ENCODE results near the gene BMI1. TPM values are rescaled to one million over a fixed set of nuclear protein-coding genes. Genes with fewer than 3 reads are reported as not detected.

BMI1 gene
- total RNA-seq, 1 donor from 2014 or later: 30.8 TPM

DNA sequence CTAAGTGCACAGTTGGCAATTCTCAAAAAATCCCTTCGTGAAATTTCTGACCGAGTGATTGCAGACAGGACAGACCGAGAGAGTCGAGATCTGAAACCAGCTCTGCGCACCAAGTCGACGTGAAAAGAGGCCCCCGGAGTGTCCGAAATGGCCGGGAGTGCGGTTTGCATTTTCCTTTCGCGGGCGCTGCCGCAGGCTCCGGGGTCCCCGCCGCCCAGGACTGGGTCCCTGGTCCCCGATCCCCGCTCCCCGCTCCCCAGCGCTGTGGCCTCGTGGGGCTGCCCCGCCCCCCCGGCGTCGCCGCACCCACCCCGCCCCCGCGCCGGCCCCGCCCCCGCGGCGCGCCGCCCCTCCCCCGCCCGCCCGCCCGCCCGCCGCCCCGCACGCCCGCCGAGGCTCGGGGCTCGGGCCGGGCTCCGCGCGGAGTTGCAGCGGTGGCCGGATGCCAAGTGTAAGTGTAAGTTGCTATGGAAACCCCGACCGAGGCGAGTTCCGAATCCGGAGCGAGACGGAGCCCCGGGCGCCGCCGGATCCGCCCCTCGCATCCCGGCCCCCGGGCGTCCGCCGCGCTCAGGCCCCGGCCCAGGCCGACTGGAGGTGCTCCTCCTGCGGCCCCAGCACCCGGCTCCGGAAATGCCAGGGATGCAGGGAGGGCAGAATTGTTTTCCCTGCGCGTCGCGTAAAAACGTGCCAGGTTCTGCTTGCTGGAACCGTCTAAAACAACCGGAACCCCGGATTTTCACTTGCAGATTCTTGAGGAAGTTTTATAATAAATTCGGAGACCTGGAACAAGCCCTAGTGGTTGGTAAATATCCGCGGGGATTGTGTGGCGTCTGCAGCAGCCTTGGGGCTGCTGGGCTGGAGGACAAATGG, 4.6 kb downstream of the BMI1 start:
- FAIRE-seq: no peak
- DNase-seq (ENCODE audit: low read depth): peak; percentile 32
- Histone ChIP-seq H4K20me1 (ENCODE audit: insufficient read depth, low read length) (peaks cover 43% of the 10 kb centered on the region), H3K36me3 (ENCODE audit: insufficient read depth, low read length) (peaks cover 14% of the 10 kb centered on the region), H3K4me3 (ENCODE audit: insufficient read depth, low read depth, low read length) (peak overlapping the region; percentile 72), H3K27ac (ENCODE audit: low read depth, low read length) (no peak overlapping the region), H3K79me2 (ENCODE audit: insufficient read depth, low read length) (peaks cover 36% of the 10 kb centered on the region), H2AFZ (ENCODE audit: low read depth, low read length) (peak overlapping the region; percentile 51), H3K4me1 (ENCODE audit: insufficient read depth, low read length) (peaks cover 22% of the 10 kb centered on the region), H3K4me2 (ENCODE audit: low read length) (peak overlapping the region; percentile 97), H3K9me3 (ENCODE audit: insufficient read depth, low read depth, low read length) (no peaks in the 10 kb centered on the region), H3K9ac (ENCODE audit: low read length) (peak overlapping the region; percentile 71), H3K27me3 (ENCODE audit: insufficient read depth, low read length) (peaks cover 32% of the 10 kb centered on the region)
- Mint-ChIP-seq H3K4me1 (ENCODE audit: low read depth, unreplicated experiment) (peaks cover 14% of the 10 kb centered on the region), H3K36me3 (ENCODE audit: low read depth, unreplicated experiment) (peaks cover 14% of the 10 kb centered on the region), H3K27me3 (ENCODE audit: low read depth, unreplicated experiment) (peaks cover 20% of the 10 kb centered on the region), H3K4me3 (ENCODE audit: unreplicated experiment) (peak overlapping the region; percentile 94), H3K9me3 (ENCODE audit: unreplicated experiment) (no peaks in the 10 kb centered on the region), H3K27ac (ENCODE audit: unreplicated experiment) (peak overlapping the region; percentile 98)
- TF ChIP-seq EZH2 (IDR thresholded peaks at IDR 0.05; ENCODE audit: insufficient read depth, low read length): no peak
- TF ChIP-seq, protein P1, sequence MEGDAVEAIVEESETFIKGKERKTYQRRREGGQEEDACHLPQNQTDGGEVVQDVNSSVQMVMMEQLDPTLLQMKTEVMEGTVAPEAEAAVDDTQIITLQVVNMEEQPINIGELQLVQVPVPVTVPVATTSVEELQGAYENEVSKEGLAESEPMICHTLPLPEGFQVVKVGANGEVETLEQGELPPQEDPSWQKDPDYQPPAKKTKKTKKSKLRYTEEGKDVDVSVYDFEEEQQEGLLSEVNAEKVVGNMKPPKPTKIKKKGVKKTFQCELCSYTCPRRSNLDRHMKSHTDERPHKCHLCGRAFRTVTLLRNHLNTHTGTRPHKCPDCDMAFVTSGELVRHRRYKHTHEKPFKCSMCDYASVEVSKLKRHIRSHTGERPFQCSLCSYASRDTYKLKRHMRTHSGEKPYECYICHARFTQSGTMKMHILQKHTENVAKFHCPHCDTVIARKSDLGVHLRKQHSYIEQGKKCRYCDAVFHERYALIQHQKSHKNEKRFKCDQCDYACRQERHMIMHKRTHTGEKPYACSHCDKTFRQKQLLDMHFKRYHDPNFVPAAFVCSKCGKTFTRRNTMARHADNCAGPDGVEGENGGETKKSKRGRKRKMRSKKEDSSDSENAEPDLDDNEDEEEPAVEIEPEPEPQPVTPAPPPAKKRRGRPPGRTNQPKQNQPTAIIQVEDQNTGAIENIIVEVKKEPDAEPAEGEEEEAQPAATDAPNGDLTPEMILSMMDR (IDR thresholded peaks at IDR 0.05; ENCODE audit: insufficient read depth, low read depth, low read length): no peak

DNA sequence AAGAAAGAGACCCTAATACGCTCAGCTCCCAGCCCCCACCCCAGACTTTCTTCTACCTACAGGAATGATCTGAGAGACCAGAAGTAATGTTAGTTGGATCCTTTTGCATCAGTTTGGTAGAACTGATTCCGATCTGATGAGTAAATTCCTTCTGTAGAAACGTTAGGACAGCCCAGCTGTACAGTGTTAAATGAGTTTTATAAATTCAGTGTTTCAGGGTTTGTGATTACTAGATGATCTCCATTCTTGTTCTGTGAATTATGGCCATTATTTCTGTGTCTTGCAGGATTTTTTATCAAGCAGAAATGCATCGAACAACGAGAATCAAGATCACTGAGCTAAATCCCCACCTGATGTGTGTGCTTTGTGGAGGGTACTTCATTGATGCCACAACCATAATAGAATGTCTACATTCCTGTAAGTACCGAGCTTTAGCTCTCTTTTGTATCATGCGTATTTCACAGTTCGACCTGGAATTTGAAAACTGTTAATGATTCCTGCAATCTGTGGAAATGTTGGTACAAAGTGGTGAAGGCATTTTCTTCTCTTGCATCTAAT, 5.3 kb downstream of the BMI1 start:
- peaks cover 14% of the 10 kb centered on the region for H3K36me3 ChIP-seq (ENCODE audit: insufficient read depth, low read length)
- H3K36me3 Mint-ChIP-seq (ENCODE audit: low read depth, unreplicated experiment): peaks cover 14% of the 10 kb centered on the region
- peaks cover 36% of the 10 kb centered on the region for H3K79me2 ChIP-seq (ENCODE audit: insufficient read depth, low read length)
- H4K20me1 ChIP-seq (ENCODE audit: insufficient read depth, low read length): peaks cover 43% of the 10 kb centered on the region
- DNase-seq (ENCODE audit: low read depth) (peak; percentile 14), FAIRE-seq (no peak)
- H3K4me1 Mint-ChIP-seq (ENCODE audit: low read depth, unreplicated experiment): peaks cover 14% of the 10 kb centered on the region
- H3K4me3 ChIP-seq (ENCODE audit: insufficient read depth, low read depth, low read length): peak overlapping the region; percentile 72
- H3K4me2 ChIP-seq (ENCODE audit: low read length): peak overlapping the region; percentile 83
- H3K27me3 Mint-ChIP-seq (ENCODE audit: low read depth, unreplicated experiment): peaks cover 24% of the 10 kb centered on the region
- H3K9me3 Mint-ChIP-seq (ENCODE audit: unreplicated experiment): no peaks in the 10 kb centered on the region
- peak overlapping the region; percentile 98 for H3K27ac Mint-ChIP-seq (ENCODE audit: unreplicated experiment)
- peaks cover 32% of the 10 kb centered on the region for H3K27me3 ChIP-seq (ENCODE audit: insufficient read depth, low read length)
- H3K9me3 ChIP-seq (ENCODE audit: insufficient read depth, low read depth, low read length): no peaks in the 10 kb centered on the region
- H3K4me1 ChIP-seq (ENCODE audit: insufficient read depth, low read length): peaks cover 22% of the 10 kb centered on the region
- TF ChIP-seq EZH2 (IDR thresholded peaks at IDR 0.05; ENCODE audit: insufficient read depth, low read length): no peak
- TF ChIP-seq, protein P1 (IDR thresholded peaks at IDR 0.05; ENCODE audit: insufficient read depth, low read depth, low read length): no peak
- H2AFZ ChIP-seq (ENCODE audit: low read depth, low read length): peak overlapping the region; percentile 51
- no peak overlapping the region for H3K27ac ChIP-seq (ENCODE audit: low read depth, low read length)
- H3K9ac ChIP-seq (ENCODE audit: low read length): peak overlapping the region; percentile 71
- peak overlapping the region; percentile 94 for H3K4me3 Mint-ChIP-seq (ENCODE audit: unreplicated experiment)
